Endothelial cell of umbilical vein (primary cell): ENCODE measurements around the gene CLEC16A. TPM values are rescaled to one million over a fixed set of nuclear protein-coding genes. Genes with fewer than 3 reads are reported as not detected.

ENCODE experiments used
- BruUV-seq: library from RNA; stranded (reverse); fragments of 400-500 nt; replicated peaks from 2 replicates; lab custom pipeline; 2021; lab: Mats Ljungman, UMichigan
- CTCF ChIA-PET: fragments of 300-600, 350-600 bp; sonication (Branson Sonifier 250); formaldehyde crosslinking; loops from one replicate; lab custom pipeline; 2021; ENCODE audit warnings: antibody characterized with exemption, inconsistent platforms; lab: Charles Lee
- POLR2A ChIA-PET: fragments of 300-600, 350-600 bp; sonication (Branson Sonifier 250); formaldehyde crosslinking; loops from one replicate; lab custom pipeline; 2021; ENCODE audit warnings: antibody characterized with exemption, inconsistent platforms; lab: Charles Lee
- DNase-seq: peaks from one replicate; pipeline ENCODE4 v3.0.0-alpha.2; 2011; ENCODE audit warnings: low read depth, low spot score
- FAIRE-seq: peaks from 2 replicates; lab custom pipeline; 2011; peaks lifted over from hg19 to GRCh38; lab: Jason Lieb, UNC
- H2AFZ ChIP-seq: 2 replicates; pipeline ENCODE4 v1.6.0; 2012; ENCODE audit warnings: low read depth, low read length, control low read depth, inconsistent platforms
- H3K27ac ChIP-seq: 2 replicates; pipeline ENCODE4 v1.5.1; 2011; ENCODE audit warnings: low read depth, mild to moderate bottlenecking, control low read depth, low read length, moderate library complexity; ENCODE audit not compliant: insufficient read depth
- H3K27me3 ChIP-seq, 2 experiments: 2 replicates each; pipeline versions ENCODE4 v1.6.0 to v1.6.1; 2011; ENCODE audit warnings: low read length in 2 of 2, mixed read lengths in 1 of 2; ENCODE audit not compliant: control insufficient read depth in 2 of 2, insufficient read depth in 2 of 2
- H3K36me3 ChIP-seq, 2 experiments: 2 replicates in 1 of 2; 3 replicates in 1 of 2; pipeline ENCODE4 v1.5.1; 2011; ENCODE audit warnings: low read length in 2 of 2, mild to moderate bottlenecking in 1 of 2, moderate library complexity in 1 of 2; ENCODE audit not compliant: control insufficient read depth in 2 of 2, insufficient read depth in 2 of 2; ENCODE audit errors: extremely low read depth in 1 of 2
- H3K4me1 ChIP-seq: 3 replicates; pipeline ENCODE4 v1.5.1; 2011; ENCODE audit warnings: mild to moderate bottlenecking, low read length; ENCODE audit not compliant: control insufficient read depth, insufficient read depth; ENCODE audit errors: extremely low read depth
- H3K4me2 ChIP-seq: 2 replicates; pipeline ENCODE4 v1.6.1; 2011; ENCODE audit warnings: low read length, control low read depth, mixed read lengths; ENCODE audit not compliant: insufficient read depth
- H3K4me3 ChIP-seq, 3 experiments: fragments of 200-600 bp in 1 of 3; sonication (generic), shearing (Covaris generic) in 1 of 3; replicated peaks in 1 of 3; 2 replicates each; pipeline ENCODE4 v1.5.1; 2011 to 2016; ENCODE audit warnings: control low read depth in 3 of 3, low read length in 3 of 3, mild to moderate bottlenecking in 2 of 3, inconsistent platforms in 1 of 3, low read depth in 1 of 3, moderate library complexity in 1 of 3; ENCODE audit not compliant: insufficient read depth in 1 of 3
- H3K79me2 ChIP-seq: 2 replicates; pipeline ENCODE4 v1.6.0; 2012; ENCODE audit warnings: low read length, inconsistent platforms; ENCODE audit not compliant: control insufficient read depth, insufficient read depth
- H3K9ac ChIP-seq: replicated peaks from 2 replicates; pipeline ENCODE3; 2011; ENCODE audit warnings: low read length, control low read depth; ENCODE audit not compliant: insufficient read depth; ENCODE audit errors: extremely low read depth
- H3K9me1 ChIP-seq: replicated peaks from 3 replicates; pipeline ENCODE4 v1.6.0; 2011; ENCODE audit warnings: mild to moderate bottlenecking, low read length; ENCODE audit not compliant: control insufficient read depth, insufficient read depth; ENCODE audit errors: extremely low read depth
- H3K9me3 ChIP-seq: replicated peaks from 2 replicates; pipeline ENCODE4 v1.5.1; 2012; ENCODE audit warnings: low read length, inconsistent platforms; ENCODE audit not compliant: control insufficient read depth, insufficient read depth
- H4K20me1 ChIP-seq: replicated peaks from 2 replicates; pipeline ENCODE3; 2011; ENCODE audit warnings: mild to moderate bottlenecking, low read length; ENCODE audit not compliant: control insufficient read depth, insufficient read depth; ENCODE audit errors: extremely low read depth
- EZH2 ChIP-seq: IDR thresholded peaks from 2 replicates; pipeline ENCODE4 v1.6.1; 2012; ENCODE audit warnings: borderline replicate concordance, low read depth, mild to moderate bottlenecking, moderate library complexity, low read length, inconsistent platforms; ENCODE audit not compliant: severe bottlenecking
- FOS ChIP-seq: IDR thresholded peaks from 2 replicates; pipeline ENCODE4 v1.6.1; 2011; ENCODE audit warnings: mild to moderate bottlenecking, low read length, moderate library complexity, borderline replicate concordance; ENCODE audit not compliant: insufficient read depth
- GATA2 ChIP-seq: IDR thresholded peaks from 2 replicates; pipeline ENCODE4 v1.7.0; 2011; ENCODE audit warnings: low read depth, mild to moderate bottlenecking, moderate library complexity, mixed read lengths, low read length; ENCODE audit not compliant: insufficient read length, insufficient read depth
- JUN ChIP-seq: IDR thresholded peaks from 2 replicates; pipeline ENCODE4 v1.6.1; 2011; ENCODE audit warnings: borderline replicate concordance, low read depth; ENCODE audit not compliant: insufficient read length, insufficient read depth
- MYC ChIP-seq: IDR thresholded peaks from one replicate; pipeline ENCODE4 v1.6.1; 2011; ENCODE audit warnings: mild to moderate bottlenecking, low read depth, low read length
- POLR2A ChIP-seq: IDR thresholded peaks from 2 replicates; pipeline ENCODE4 v1.6.1; 2012; ENCODE audit warnings: low read depth, mild to moderate bottlenecking, control low read depth, low read length
- POLR2AphosphoS5 ChIP-seq: IDR thresholded peaks from 2 replicates; pipeline ENCODE4 v1.6.1; 2012; ENCODE audit warnings: low read depth, mild to moderate bottlenecking, control low read depth, low read length, moderate library complexity; ENCODE audit not compliant: insufficient read depth
- dilution Hi-C: fragments of 300-500 bp; cut with MboI; formaldehyde crosslinking; loops from one replicate; pipeline ENCODE4 v1.15.0; 2019; ENCODE audit warnings: low sequenced_read_pairs; ENCODE audit not compliant: extremely low pct_ligation_motif_present
- intact Hi-C: fragments of 100-400 bp; cut with micrococcal nuclease; formaldehyde crosslinking; loops from one replicate; pipeline ENCODE4 v1.10.0; 2022
- polyA plus RNA-seq, 4 experiments: library from polyadenylated mRNA; depleted of rRNA in 3 of 4; stranded (reverse) in 3 of 4; unstranded in 1 of 4; fragments of >200 nt; gene quantifications; 2 replicates each; pipeline versions ENCODE4 v1.2.1 to v1.2.3, GENCODE V29; 2011 to 2012; ENCODE audit warnings: missing spikeins in 1 of 4
- total RNA-seq: library from RNA; stranded (reverse); gene quantifications from 2 replicates; pipeline ENCODE4 v1.2.3, GENCODE V29; 2021
- TF ChIP-seq, protein P1 (sequence below): IDR thresholded peaks from 2 replicates; pipeline ENCODE4 v1.6.1; 2011; ENCODE audit not compliant: insufficient read depth, insufficient read length

CLEC16A gene
- total and polyA plus RNA-seq, 2 donors (not counting 3 experiments of a cell fraction or from before 2014, with no cell fraction given), result 11.4 to 23.3 TPM

DNA sequence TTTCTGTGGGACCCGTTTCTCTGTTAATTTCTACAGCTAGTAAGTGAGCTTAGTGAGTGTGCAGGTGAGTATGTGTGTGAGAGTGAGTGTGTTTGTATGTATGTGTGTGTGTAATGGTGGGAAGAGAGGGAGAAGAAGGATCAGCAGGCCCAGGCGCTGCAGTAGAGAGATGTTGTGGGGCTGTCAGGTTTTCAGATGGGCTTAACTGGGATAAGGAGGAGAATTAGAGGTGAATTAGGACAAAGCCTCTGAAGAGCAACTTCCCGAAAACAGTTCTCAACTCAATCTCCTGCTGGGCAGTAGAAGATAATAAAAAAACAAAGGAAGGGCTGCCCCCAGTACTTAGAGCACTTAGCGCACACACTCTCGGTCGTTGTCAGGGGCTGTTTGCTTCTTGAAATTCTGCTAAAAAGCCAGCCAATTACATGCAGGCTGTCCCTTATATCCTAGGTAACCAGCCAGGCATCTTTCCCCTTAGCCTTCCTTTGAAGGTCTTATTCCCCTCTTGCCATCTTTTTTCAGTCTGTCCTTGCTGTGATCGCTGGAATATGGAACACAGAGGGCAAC lies 63.4 kb downstream of the CLEC16A start:
- intact Hi-C loops (no loop called here), dilution Hi-C loops (no loop called here)
- DNase-seq, result no peak
- POLR2A ChIA-PET, result no interaction called here
- Histone ChIP-seq H3K27me3 (no peaks in the 10 kb centered on the region), H3K9ac (no peak overlapping the region), H3K36me3 (peaks cover 0 to 8% of the 10 kb centered on the region in 2 experiments), H3K27ac (no peak overlapping the region), H3K79me2 (no peaks in the 10 kb centered on the region), H3K9me1 (no peaks in the 10 kb centered on the region), H3K9me3 (no peaks in the 10 kb centered on the region), H3K4me1 (no peaks in the 10 kb centered on the region), H2AFZ (no peak overlapping the region), H4K20me1 (no peaks in the 10 kb centered on the region), H3K4me3 (no peak overlapping the region), H3K4me2 (no peak overlapping the region)
- no peak for TF ChIP-seq FOS
- no peak for TF ChIP-seq EZH2
- TF ChIP-seq, protein P1, sequence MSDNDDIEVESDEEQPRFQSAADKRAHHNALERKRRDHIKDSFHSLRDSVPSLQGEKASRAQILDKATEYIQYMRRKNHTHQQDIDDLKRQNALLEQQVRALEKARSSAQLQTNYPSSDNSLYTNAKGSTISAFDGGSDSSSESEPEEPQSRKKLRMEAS, result no peak
- no peak for TF ChIP-seq MYC
- TF ChIP-seq POLR2AphosphoS5, result no peak
- CTCF ChIA-PET, result interaction anchor here (1.5 kb wide), 1 partner anchor 17 kb away, joined by 4 read pairs; no protein-coding TSS in a partner anchor
- FAIRE-seq, result no peak
- BruUV-seq, result no TSS peak

DNA sequence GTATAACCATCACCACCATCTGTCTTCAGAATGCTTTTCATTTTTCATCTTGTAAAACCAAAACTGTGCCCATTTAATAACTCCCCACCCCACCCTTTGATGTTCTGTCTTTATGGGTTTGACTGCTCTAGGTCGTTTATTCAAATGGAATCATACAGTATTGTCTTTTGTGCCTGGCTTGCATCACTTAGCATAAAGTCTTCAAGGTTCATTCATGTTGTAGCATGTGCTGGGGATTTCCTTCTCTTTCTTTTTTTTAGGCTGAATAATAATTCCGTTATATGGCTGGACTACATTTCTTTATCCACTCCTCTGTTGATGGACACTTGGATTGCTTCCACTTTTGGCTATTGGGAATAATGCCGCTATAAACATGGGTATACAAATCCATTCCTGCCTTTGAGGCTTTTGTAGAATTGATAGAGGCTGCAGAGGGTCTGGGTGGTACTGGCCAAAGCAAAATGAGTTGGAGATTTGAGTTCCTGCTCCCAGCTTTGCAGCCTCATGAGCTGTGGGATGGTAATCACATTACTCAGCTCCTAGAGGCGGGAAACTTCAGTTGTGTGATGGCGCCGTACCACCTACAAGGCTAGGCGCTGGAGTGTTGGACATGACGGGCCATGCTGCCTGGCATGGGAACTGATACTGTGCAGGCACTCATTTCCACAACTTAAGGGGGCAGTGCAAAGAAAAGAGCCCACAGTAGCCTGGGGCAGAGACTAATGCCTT lies 64.8 kb downstream of the CLEC16A start:
- dilution Hi-C loops (no loop called here), intact Hi-C loops (no loop called here)
- Histone ChIP-seq H3K36me3 (peaks cover 0 to 2% of the 10 kb centered on the region in 2 experiments), H3K4me3 (no peak overlapping the region), H3K9me1 (no peaks in the 10 kb centered on the region), H4K20me1 (no peaks in the 10 kb centered on the region), H3K4me2 (no peak overlapping the region), H3K4me1 (no peaks in the 10 kb centered on the region), H3K9me3 (no peaks in the 10 kb centered on the region), H3K79me2 (no peaks in the 10 kb centered on the region), H3K27ac (no peak overlapping the region), H3K9ac (no peak overlapping the region), H3K27me3 (no peaks in the 10 kb centered on the region), H2AFZ (no peak overlapping the region)
- DNase-seq (no peak), FAIRE-seq (no peak)
- ChIA-PET CTCF (interaction anchor here (0.6 kb wide), 1 partner anchor 10 kb away, joined by 3 read pairs; no protein-coding TSS in a partner anchor), POLR2A (no interaction called here)
- TF ChIP-seq GATA2 (no peak), POLR2A (no peak), JUN (no peak)
- no TSS peak for BruUV-seq
